Endothelial cell (in vitro differentiated cells): ENCODE data around the gene SDCBP2. TPM values are rescaled to one million over a fixed set of nuclear protein-coding genes. Genes with fewer than 3 reads are reported as not detected.
A peak's percentile ranks its signal among the peaks of the same experiment; 100 is the strongest.

Experiments
- DNase-seq: peaks from one replicate; pipeline ENCODE4 v3.0.0; 2021; ENCODE audit warnings: low spot score
- H3K27ac Mint-ChIP-seq: one replicate; pipeline ENCODE4 v1.8.0; 2021; ENCODE audit warnings: mixed read lengths, inconsistent platforms; ENCODE audit not compliant: unreplicated experiment
- H3K27me3 Mint-ChIP-seq: one replicate; pipeline ENCODE4 v1.8.0; 2021; ENCODE audit warnings: mild to moderate bottlenecking, moderate library complexity, mixed read lengths, inconsistent platforms; ENCODE audit not compliant: unreplicated experiment
- H3K36me3 Mint-ChIP-seq: one replicate; pipeline ENCODE4 v1.8.0; 2021; ENCODE audit warnings: mild to moderate bottlenecking, low read depth, mixed read lengths, inconsistent platforms; ENCODE audit not compliant: unreplicated experiment
- H3K4me1 Mint-ChIP-seq: one replicate; pipeline ENCODE4 v1.8.0; 2021; ENCODE audit warnings: mild to moderate bottlenecking, mixed read lengths, inconsistent platforms; ENCODE audit not compliant: unreplicated experiment
- H3K4me3 Mint-ChIP-seq: one replicate; pipeline ENCODE4 v1.8.0; 2021; ENCODE audit warnings: mild to moderate bottlenecking, mixed read lengths, inconsistent platforms; ENCODE audit not compliant: unreplicated experiment
- H3K9me3 Mint-ChIP-seq: one replicate; pipeline ENCODE4 v1.8.0; 2021; ENCODE audit warnings: mixed read lengths, inconsistent platforms; ENCODE audit not compliant: unreplicated experiment
- total RNA-seq: library from RNA; stranded (reverse); fragmentation: NEBNext Ultra II Directional; extraction: Animal tissue kit (Norgen Biotek cat#: 25700); gene quantifications from one replicate; pipeline ENCODE4 v1.2.1, GENCODE V29; 2021; ENCODE audit not compliant: unreplicated experiment
- TF ChIP-seq, protein P1 (sequence below): fragments of 200-600 bp; sonication (generic); IDR thresholded peaks from one replicate; pipeline ENCODE4 v1.5.0; 2021; ENCODE audit warnings: antibody characterized with exemption; ENCODE audit not compliant: unreplicated experiment

SDCBP2 gene
- total RNA-seq, 1 donor from 2014 or later = 10.1 TPM

DNA sequence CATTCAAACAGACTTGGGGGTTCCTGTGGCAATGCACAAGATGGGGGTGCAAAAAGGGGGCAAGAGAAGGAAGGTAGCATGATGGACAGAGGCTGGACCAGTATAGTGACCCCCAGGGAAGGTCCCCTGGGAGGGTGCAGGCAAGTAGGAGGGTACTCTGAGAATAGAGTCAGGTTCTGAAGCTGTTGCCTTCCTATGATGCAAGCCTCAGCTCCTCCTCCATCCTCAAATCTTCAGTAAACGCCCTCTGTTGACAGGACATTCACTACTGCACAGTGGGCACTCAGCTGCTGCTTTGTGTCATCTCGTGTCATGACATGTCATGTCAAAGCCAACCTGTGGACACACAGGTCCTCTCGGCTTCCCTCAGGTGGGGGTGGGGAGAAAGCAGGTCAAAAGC lies 5.8 kb upstream of the SDCBP2 start:
- H3K27me3 Mint-ChIP-seq = peaks cover 7% of the 10 kb centered on the region
- H3K9me3 Mint-ChIP-seq = no peaks in the 10 kb centered on the region
- peaks cover 4% of the 10 kb centered on the region for H3K36me3 Mint-ChIP-seq
- no peak overlapping the region for H3K4me3 Mint-ChIP-seq
- no peak for DNase-seq
- peaks cover 29% of the 10 kb centered on the region for H3K4me1 Mint-ChIP-seq
- no peak overlapping the region for H3K27ac Mint-ChIP-seq
- TF ChIP-seq, protein P1, sequence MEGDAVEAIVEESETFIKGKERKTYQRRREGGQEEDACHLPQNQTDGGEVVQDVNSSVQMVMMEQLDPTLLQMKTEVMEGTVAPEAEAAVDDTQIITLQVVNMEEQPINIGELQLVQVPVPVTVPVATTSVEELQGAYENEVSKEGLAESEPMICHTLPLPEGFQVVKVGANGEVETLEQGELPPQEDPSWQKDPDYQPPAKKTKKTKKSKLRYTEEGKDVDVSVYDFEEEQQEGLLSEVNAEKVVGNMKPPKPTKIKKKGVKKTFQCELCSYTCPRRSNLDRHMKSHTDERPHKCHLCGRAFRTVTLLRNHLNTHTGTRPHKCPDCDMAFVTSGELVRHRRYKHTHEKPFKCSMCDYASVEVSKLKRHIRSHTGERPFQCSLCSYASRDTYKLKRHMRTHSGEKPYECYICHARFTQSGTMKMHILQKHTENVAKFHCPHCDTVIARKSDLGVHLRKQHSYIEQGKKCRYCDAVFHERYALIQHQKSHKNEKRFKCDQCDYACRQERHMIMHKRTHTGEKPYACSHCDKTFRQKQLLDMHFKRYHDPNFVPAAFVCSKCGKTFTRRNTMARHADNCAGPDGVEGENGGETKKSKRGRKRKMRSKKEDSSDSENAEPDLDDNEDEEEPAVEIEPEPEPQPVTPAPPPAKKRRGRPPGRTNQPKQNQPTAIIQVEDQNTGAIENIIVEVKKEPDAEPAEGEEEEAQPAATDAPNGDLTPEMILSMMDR = no peak

DNA sequence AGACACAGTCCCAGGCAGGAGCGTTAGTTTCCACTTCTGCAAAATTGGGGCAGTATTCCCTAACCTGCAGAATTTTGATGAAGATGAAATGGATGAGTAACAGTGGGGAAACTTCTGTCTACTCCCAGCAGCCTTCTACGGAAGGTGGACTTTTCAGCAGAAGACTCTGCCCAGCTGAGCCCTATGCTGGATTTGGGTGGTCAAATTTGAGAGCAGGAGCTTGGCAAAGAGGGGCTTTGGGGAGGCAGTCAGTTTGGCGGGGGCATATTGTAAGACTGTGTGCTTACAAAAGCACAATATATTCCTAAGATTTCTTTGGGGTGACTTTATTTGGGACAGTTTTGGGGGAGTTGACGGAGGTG lies 5.4 kb upstream of the SDCBP2 start:
- Mint-ChIP-seq H3K27me3 (peaks cover 7% of the 10 kb centered on the region), H3K4me3 (peak overlapping the region; percentile 21), H3K27ac (no peak overlapping the region), H3K4me1 (peaks cover 32% of the 10 kb centered on the region), H3K9me3 (no peaks in the 10 kb centered on the region), H3K36me3 (peaks cover 4% of the 10 kb centered on the region)
- DNase-seq = no peak
- TF ChIP-seq, protein P1 = no peak

DNA sequence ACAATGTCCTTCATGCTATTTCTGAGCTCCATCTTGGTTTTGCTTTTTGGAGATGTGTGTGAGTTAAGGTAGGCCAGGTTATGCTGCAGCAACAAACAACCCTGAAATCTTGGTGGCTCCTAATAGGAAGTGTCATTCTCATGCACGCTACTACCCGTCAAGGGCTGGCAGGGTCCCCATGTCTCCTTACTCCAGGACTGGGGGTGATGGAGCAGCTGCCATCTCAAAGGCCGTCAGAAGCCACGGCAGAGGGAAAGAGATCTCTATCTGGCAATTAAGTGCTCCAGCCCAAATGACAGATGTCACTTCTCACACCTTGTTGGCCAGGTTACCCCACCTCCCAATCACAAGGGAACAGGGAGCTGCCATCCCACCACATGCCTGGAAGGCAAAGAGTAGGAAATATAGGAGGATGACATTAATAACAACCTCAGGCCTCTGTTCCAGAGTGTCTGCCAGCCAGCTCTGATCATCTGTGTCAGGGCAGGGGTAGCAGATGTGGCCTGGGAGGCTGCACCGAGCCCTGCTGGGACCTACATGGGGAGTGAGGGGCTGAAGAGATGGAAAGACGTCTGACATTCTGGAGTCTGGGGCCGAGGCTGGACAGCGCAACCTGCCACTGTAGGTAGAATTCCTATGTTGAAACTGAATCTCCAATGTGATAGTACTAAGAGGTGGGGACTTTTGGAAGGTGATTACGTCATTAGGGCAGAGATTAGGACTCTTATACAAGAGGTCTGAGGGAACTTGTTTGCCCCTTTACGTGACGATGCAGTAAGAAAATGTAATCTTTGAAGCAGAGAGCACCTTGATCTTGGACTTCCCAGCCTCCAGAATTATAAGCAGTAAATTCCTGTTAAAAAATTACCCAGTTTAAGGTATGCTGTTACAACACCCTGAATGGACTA lies 4.8 kb upstream of the SDCBP2 start:
- Mint-ChIP-seq H3K27me3 (peaks cover 7% of the 10 kb centered on the region), H3K4me1 (peaks cover 34% of the 10 kb centered on the region), H3K4me3 (no peak overlapping the region), H3K36me3 (peaks cover 4% of the 10 kb centered on the region), H3K9me3 (no peaks in the 10 kb centered on the region), H3K27ac (no peak overlapping the region)
- TF ChIP-seq, protein P1 = no peak
- no peak for DNase-seq

DNA sequence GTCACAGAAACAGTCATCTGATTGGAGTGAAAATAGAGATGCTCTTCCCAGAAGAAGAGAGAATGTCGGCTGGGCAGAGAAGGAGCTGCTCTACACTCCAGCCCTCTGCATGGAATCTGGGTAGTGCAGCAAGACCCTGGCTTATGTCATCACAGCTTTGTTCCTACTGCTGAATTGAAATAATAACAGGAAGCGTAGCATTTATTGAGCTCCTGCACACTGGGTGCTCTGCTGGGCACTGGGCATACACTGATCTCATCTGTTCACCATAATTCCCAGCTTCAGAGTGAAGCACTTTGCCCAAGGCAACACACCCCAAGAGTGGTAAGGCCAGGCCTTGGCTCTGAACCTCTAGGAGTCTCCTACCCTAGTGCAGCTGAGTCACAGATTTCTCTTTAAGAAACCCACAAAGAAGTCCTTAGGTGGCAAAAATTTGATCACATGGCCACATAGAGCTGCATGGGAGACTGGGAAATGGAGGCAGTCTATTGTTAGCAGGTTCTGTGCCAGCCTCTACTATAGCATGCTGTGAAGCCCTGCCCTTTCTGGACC lies 3.9 kb upstream of the SDCBP2 start:
- Mint-ChIP-seq H3K9me3 (no peaks in the 10 kb centered on the region), H3K4me1 (peaks cover 38% of the 10 kb centered on the region), H3K4me3 (no peak overlapping the region), H3K27ac (no peak overlapping the region), H3K27me3 (peaks cover 8% of the 10 kb centered on the region), H3K36me3 (peaks cover 4% of the 10 kb centered on the region)
- DNase-seq = no peak
- TF ChIP-seq, protein P1 = no peak
